ENCODE results near the gene OGN.

Gene OGN

DNA sequence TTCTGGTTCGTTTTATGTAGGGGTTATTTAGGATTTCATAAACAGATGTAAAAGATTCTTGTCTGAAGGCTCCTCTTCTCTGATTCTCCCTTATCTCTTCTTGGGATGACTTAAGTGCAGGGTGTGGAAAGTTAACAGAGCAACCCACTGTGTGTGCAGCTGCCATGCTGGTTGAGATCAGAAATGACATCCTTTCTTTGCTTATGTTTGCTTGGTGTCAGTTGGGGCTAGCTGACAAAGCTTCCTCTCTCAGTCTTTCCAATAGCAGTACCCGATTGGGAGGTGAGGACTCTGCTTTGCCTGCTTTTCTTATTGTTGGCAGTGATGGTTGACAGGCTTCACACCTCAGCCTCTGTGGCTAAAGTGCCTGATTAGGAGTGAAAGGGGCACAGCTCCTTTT is 26.5 kb downstream of the OGN start:
- Mint-ChIP-seq H3K27ac (no peak overlapping the region), H3K4me1 (no peaks in the 10 kb centered on the region), H3K36me3 (ENCODE audit: low read depth) (peaks cover 30% of the 10 kb centered on the region), H3K9me3 (peaks cover 35% of the 10 kb centered on the region), H3K27me3 (ENCODE audit: low read depth, poor library complexity) (peaks cover 3% of the 10 kb centered on the region), H3K4me3 (no peak overlapping the region)
- DNase-seq: no peak
- TF ChIP-seq, protein P1, sequence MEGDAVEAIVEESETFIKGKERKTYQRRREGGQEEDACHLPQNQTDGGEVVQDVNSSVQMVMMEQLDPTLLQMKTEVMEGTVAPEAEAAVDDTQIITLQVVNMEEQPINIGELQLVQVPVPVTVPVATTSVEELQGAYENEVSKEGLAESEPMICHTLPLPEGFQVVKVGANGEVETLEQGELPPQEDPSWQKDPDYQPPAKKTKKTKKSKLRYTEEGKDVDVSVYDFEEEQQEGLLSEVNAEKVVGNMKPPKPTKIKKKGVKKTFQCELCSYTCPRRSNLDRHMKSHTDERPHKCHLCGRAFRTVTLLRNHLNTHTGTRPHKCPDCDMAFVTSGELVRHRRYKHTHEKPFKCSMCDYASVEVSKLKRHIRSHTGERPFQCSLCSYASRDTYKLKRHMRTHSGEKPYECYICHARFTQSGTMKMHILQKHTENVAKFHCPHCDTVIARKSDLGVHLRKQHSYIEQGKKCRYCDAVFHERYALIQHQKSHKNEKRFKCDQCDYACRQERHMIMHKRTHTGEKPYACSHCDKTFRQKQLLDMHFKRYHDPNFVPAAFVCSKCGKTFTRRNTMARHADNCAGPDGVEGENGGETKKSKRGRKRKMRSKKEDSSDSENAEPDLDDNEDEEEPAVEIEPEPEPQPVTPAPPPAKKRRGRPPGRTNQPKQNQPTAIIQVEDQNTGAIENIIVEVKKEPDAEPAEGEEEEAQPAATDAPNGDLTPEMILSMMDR (IDR thresholded peaks at IDR 0.05): no peak

- Mint-ChIP-seq H3K27me3 (ENCODE audit: low read depth, poor library complexity) (peaks cover 3% of the 10 kb centered on the region), H3K36me3 (ENCODE audit: low read depth) (peaks cover 39% of the 10 kb centered on the region), H3K4me1 (no peaks in the 10 kb centered on the region), H3K27ac (no peak overlapping the region), H3K9me3 (peaks cover 49% of the 10 kb centered on the region), H3K4me3 (no peak overlapping the region)
- DNase-seq: no peak
- TF ChIP-seq, protein P1 (IDR thresholded peaks at IDR 0.05): no peak
Measured at GRCh38 chr9:92373167-92373566, 31.2 kb downstream of the OGN start.

DNA sequence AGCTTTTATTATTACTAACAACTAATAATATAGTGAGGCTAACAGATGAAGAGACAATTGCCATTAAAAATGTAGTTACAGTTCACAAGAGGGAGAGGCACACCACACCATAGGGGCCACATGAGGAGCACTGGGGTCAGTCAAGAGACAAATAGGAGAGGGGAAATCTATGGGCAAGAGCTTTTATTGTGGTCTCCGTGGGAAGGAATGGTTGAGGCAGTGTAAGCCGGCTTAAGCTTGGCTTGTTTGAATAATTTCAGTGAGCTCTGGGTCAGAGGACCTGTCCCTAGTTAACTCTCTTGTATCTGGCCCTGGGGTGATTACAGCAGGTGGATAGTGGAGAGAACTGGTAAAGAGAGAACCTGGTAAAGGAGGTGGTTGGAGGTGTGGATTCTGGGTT is 35.3 kb downstream of the OGN start:
- no peak overlapping the region for H3K27ac Mint-ChIP-seq
- H3K4me1 Mint-ChIP-seq: no peaks in the 10 kb centered on the region
- TF ChIP-seq, protein P1 (IDR thresholded peaks at IDR 0.05): no peak
- no peak overlapping the region for H3K4me3 Mint-ChIP-seq
- no peaks in the 10 kb centered on the region for H3K27me3 Mint-ChIP-seq (ENCODE audit: low read depth, poor library complexity)
- H3K9me3 Mint-ChIP-seq: peaks cover 26% of the 10 kb centered on the region
- DNase-seq: no peak
- H3K36me3 Mint-ChIP-seq (ENCODE audit: low read depth): peaks cover 29% of the 10 kb centered on the region

GRCh38 chr9:92360083-92360482 is 44.3 kb downstream of the OGN start:
- Mint-ChIP-seq H3K4me3 (no peak overlapping the region), H3K27me3 (ENCODE audit: low read depth, poor library complexity) (no peaks in the 10 kb centered on the region), H3K27ac (no peak overlapping the region), H3K4me1 (no peaks in the 10 kb centered on the region), H3K9me3 (peaks cover 36% of the 10 kb centered on the region), H3K36me3 (ENCODE audit: low read depth) (peaks cover 42% of the 10 kb centered on the region)
- DNase-seq: no peak
- TF ChIP-seq, protein P1 (IDR thresholded peaks at IDR 0.05): no peak

DNA sequence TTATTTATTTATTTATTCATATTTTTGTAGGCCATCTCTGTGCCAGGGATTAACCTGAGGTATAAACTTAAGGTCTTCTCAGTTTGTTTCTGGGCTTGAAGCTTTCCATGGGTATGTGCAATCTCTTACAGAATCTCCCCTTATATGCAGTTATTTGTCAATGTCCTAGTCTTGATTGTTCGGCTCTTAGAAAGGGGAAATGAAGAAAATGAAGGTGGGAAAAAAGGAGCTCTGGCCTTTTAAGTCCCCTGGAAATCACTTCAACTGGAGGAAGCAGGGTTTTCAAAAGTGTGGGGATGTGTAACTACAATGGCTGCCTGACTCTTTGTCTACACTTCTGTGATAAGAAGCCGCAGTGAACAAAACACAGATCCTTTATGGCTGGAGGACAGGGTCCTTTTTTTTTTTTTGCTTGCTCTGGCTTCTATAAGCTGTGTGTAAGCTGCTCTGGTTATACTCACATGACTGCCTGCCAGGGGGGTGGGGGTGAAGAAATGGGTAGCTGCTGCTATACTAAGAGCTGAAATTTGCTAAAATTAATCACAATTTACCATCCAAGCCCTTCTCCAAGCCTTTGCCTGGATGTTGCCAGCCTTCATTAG is 44.9 kb downstream of the OGN start:
- no peaks in the 10 kb centered on the region for H3K27me3 Mint-ChIP-seq (ENCODE audit: low read depth, poor library complexity)
- H3K27ac Mint-ChIP-seq: no peak overlapping the region
- H3K36me3 Mint-ChIP-seq (ENCODE audit: low read depth): peaks cover 42% of the 10 kb centered on the region
- H3K4me1 Mint-ChIP-seq: no peaks in the 10 kb centered on the region
- TF ChIP-seq, protein P1 (IDR thresholded peaks at IDR 0.05): no peak
- H3K4me3 Mint-ChIP-seq: no peak overlapping the region
- peaks cover 41% of the 10 kb centered on the region for H3K9me3 Mint-ChIP-seq
- DNase-seq: no peak

DNA sequence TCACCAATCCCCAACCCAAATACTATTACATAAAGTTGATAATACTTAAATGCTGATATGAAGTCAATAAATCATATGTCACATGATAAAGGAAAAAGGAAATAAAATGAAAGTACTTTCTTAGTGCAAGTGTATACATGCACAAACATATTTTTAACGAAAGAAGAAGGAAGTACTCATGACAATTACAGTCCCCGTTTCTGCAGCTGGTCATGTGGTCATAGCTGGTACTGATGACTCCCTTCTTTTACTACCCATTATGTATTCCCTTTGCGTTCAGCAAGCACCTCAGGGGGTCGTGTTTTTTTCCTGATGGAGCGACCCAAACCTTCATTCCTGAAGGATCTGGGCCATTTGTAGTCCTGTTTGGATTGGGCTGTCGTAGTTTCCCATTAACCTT is 51.3 kb downstream of the OGN start:
- DNase-seq: no peak
- Mint-ChIP-seq H3K27ac (no peak overlapping the region), H3K4me3 (no peak overlapping the region), H3K36me3 (ENCODE audit: low read depth) (peaks cover 62% of the 10 kb centered on the region), H3K4me1 (no peaks in the 10 kb centered on the region), H3K9me3 (peaks cover 41% of the 10 kb centered on the region), H3K27me3 (ENCODE audit: low read depth, poor library complexity) (no peaks in the 10 kb centered on the region)
- TF ChIP-seq, protein P1 (IDR thresholded peaks at IDR 0.05): no peak
